Kidney (tissue), 14 donors: Measurements from ENCODE around the gene ASTN2. TPM values are rescaled to one million over a fixed set of nuclear protein-coding genes. Genes with fewer than 3 reads are reported as not detected.

ENCODE experiments used
- DNase-seq, 5 donors: peaks; one replicate each; pipeline ENCODE4 v3.0.0-alpha.2; 2013 to 2020
- FAIRE-seq: peaks from 2 replicates; lab custom pipeline; 2012; peaks lifted over from hg19 to GRCh38; lab: Jason Lieb, UNC
- H3K27ac ChIP-seq, 2 donors: one replicate each; pipeline ENCODE4 v1.7.0; 2013; ENCODE audit warnings: low read depth in 2 of 2, low read length in 2 of 2, inconsistent platforms in 1 of 2
- H3K27me3 ChIP-seq: one replicate; pipeline ENCODE4 v1.7.1; 2013; ENCODE audit warnings: low read length, inconsistent platforms; ENCODE audit not compliant: control insufficient read depth, insufficient read depth
- H3K36me3 ChIP-seq, 3 donors: one replicate each; pipeline versions ENCODE4 v1.7.0 to v1.7.1; 2013; ENCODE audit warnings: low read length in 3 of 3, control low read depth in 1 of 3, inconsistent platforms in 1 of 3; ENCODE audit not compliant: insufficient read depth in 3 of 3, control insufficient read depth in 2 of 3
- H3K4me1 ChIP-seq, 3 donors: one replicate each; pipeline versions ENCODE4 v1.7.0 to v1.7.1; 2013; ENCODE audit warnings: low read length in 3 of 3, inconsistent platforms in 1 of 3, low read depth in 1 of 3; ENCODE audit not compliant: control insufficient read depth in 2 of 3, insufficient read depth in 2 of 3
- H3K4me3 ChIP-seq, 3 donors: one replicate each; pipeline versions ENCODE4 v1.7.0 to v1.8.1; 2013; ENCODE audit warnings: low read length in 3 of 3, control low read depth in 1 of 3, inconsistent platforms in 1 of 3
- H3K9ac ChIP-seq, 3 donors: one replicate each; pipeline versions ENCODE4 v1.7.0 to v1.7.1; 2013; ENCODE audit warnings: low read length in 3 of 3, control low read depth in 1 of 3, inconsistent platforms in 1 of 3
- H3K9me3 ChIP-seq, 3 donors: one replicate each; pipeline versions ENCODE4 v1.7.0 to v1.7.1; 2013; ENCODE audit warnings: low read length in 3 of 3, control low read depth in 1 of 3, inconsistent platforms in 1 of 3; ENCODE audit not compliant: control insufficient read depth in 2 of 3, insufficient read depth in 1 of 3
- intact Hi-C: fragments of 100-400 bp; cut with DNase I; formaldehyde crosslinking; loops from one replicate; pipeline ENCODE4 v1.11.1; 2022
- polyA plus RNA-seq: library from polyadenylated mRNA; stranded (reverse); fragments of 350-450 nt; fragmentation: Illumina TruSeq; extraction: RNeasy Lipid Tissue Mini Kit (QIAGEN cat#74804); gene quantifications from one replicate; pipeline ENCODE4 v1.2.3, GENCODE V29; 2014; ENCODE audit warnings: low read depth, low replicate concordance; ENCODE audit not compliant: insufficient read depth
- total RNA-seq: library from RNA; stranded (reverse); fragmentation: NEBNext Ultra II Directional; extraction: Animal tissue kit (Norgen Biotek cat#: 25700); gene quantifications from one replicate; pipeline ENCODE4 v1.2.1, GENCODE V29; 2021
- TF ChIP-seq, protein P1 (sequence below): IDR thresholded peaks from 3 replicates; pipeline ENCODE4 v1.5.1; 2012; ENCODE audit warnings: mild to moderate bottlenecking, moderate library complexity, borderline replicate concordance; ENCODE audit not compliant: insufficient read depth; ENCODE audit errors: extremely low read depth
- donor health status: control.
- donor health status: control.
- donor health status: control.
- donor health status: control.
- donor health status: control.
- donor health status: DM: yes; HTN: yes; CAD: no.
- donor health status: Normal renal cell carcinoma (clear cell type).

ASTN2 gene
- total and polyA plus RNA-seq, 2 donors from 2014 or later: 7.6 to 11.5 TPM

DNA sequence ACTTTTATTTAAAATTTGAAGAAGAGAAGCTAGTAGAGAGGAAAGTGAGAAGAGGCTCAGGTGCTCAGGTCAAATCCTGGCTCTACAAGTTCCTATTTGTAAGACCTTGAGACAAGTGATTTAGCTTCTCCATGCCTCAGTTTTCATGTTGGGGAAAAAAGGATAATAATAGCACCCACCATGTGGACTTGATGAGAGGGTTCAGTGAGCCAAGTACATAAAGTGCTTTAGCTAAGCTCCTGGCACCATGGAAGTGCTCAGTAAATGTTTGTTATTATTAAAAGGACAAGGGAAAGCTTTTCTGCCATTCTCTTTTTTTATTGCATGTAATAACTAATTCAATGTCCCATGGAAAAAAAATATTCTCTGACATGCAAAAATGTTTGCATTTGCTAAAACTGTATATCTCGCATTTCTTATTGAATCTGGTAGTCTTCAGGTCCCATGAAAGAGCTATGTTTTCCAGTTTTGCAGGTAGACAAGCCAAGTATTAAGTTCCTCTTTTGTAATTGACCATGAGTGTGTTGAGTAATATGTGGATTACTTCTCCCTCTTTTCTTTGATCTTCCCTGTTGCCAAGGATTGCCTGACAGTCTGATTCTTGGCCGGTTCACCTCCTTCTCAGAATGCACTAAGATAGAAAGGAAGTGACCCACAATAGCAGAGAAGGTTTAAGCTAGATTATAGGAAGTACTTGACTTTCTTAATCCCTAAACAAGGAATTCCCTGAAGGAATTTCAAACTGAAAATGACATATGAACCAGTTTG, 773.4 kb downstream of the ASTN2 start:
- Histone ChIP-seq H3K4me1 (no peaks in the 10 kb centered on the region), H3K27me3 (no peaks in the 10 kb centered on the region), H3K9me3 (no peaks in the 10 kb centered on the region), H3K36me3 (no peaks in the 10 kb centered on the region), H3K27ac (no peak overlapping the region), H3K4me3 (no peak overlapping the region), H3K9ac (no peak overlapping the region)
- intact Hi-C loops: no loop called here
- FAIRE-seq (no peak), DNase-seq (no peak)
- TF ChIP-seq, protein P1, sequence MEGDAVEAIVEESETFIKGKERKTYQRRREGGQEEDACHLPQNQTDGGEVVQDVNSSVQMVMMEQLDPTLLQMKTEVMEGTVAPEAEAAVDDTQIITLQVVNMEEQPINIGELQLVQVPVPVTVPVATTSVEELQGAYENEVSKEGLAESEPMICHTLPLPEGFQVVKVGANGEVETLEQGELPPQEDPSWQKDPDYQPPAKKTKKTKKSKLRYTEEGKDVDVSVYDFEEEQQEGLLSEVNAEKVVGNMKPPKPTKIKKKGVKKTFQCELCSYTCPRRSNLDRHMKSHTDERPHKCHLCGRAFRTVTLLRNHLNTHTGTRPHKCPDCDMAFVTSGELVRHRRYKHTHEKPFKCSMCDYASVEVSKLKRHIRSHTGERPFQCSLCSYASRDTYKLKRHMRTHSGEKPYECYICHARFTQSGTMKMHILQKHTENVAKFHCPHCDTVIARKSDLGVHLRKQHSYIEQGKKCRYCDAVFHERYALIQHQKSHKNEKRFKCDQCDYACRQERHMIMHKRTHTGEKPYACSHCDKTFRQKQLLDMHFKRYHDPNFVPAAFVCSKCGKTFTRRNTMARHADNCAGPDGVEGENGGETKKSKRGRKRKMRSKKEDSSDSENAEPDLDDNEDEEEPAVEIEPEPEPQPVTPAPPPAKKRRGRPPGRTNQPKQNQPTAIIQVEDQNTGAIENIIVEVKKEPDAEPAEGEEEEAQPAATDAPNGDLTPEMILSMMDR: no peak

DNA sequence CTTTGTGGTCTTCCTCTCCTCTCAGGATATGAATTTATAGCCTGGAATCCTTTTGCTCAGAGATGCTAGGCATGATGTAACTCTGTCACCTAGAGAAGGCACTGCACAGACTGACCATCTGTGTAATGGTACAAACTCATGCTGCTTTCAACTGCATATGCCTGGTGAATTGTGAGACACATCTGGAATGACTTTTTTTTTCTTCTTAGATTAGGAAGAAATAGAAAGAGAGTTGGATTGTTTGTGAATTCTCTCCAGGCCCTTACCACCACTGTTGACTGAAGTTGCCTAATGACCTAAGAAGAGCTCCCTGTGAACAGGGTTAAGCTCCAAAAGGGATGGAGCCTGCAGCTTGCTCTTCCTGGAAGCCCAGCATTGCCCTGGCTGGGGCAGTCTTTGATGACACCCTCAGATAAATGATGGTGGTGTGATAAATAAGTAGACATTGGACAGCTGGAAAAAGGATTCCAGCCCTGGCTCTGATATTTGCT, 775.6 kb downstream of the ASTN2 start:
- H3K9me3 ChIP-seq: no peaks in the 10 kb centered on the region
- no peaks in the 10 kb centered on the region for H3K4me1 ChIP-seq
- intact Hi-C loops: no loop called here
- H3K27ac ChIP-seq: no peak overlapping the region
- H3K36me3 ChIP-seq: no peaks in the 10 kb centered on the region
- DNase-seq (no peak), FAIRE-seq (no peak)
- no peak overlapping the region for H3K9ac ChIP-seq
- no peak overlapping the region for H3K4me3 ChIP-seq
- no peaks in the 10 kb centered on the region for H3K27me3 ChIP-seq
- TF ChIP-seq, protein P1: no peak

DNA sequence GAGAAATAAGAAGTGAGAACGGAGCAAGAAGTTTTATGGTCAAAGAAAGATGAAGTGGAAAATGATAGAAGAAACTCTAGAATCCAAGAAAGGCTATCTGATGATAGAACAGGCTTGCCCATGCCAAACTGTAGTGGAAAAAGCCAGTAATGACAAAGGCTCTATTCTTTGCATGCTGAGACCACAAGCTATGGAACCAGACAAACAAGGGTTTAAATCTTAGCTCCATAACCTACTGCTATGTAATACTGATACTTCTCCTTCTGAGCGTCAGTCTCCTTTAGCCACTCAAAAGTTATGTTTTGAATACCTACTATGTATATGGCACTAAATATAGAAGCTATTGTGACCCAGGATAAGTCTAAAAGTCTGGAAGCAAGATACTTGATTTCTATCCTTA, 778.9 kb downstream of the ASTN2 start:
- intact Hi-C loops: no loop called here
- no peaks in the 10 kb centered on the region for H3K27me3 ChIP-seq
- no peaks in the 10 kb centered on the region for H3K4me1 ChIP-seq
- FAIRE-seq: no peak
- H3K9ac ChIP-seq: no peak overlapping the region
- TF ChIP-seq, protein P1: no peak
- no peak for DNase-seq
- no peaks in the 10 kb centered on the region for H3K9me3 ChIP-seq
- no peaks in the 10 kb centered on the region for H3K36me3 ChIP-seq
- no peak overlapping the region for H3K4me3 ChIP-seq
- H3K27ac ChIP-seq: no peak overlapping the region
